GM19452 (cell line): ENCODE data around the gene TRA2A.
A peak's percentile ranks its signal among the peaks of the same experiment; 100 is the strongest.
"Not testable (repeated sequence)": the region's sequence is repeated elsewhere in the genome, so short reads cannot be mapped to it uniquely, and the experiment has no call there.

Experiments
- ATAC-seq: cut with Tn5 transposase; IDR thresholded peaks from one replicate; pipeline ENCODE4 v1.9.1; 2021; ENCODE audit not compliant: unreplicated experiment

TRA2A gene

GRCh38 chr7:23531794-23532489 is at the start of gene TRA2A:
Gene TRA2A, minus strand, starts transcription at chr7:23531981. Its CDS starts 157 bp downstream, at chr7:23531824.
- ATAC-seq: peak; percentile 95

GRCh38 chr7:23570592-23571200 is 38.9 kb upstream of the TRA2A start:
- ATAC-seq: peak; percentile 79

GRCh38 chr7:23558303-23558702 is 26.5 kb upstream of the TRA2A start:
- ATAC-seq: no peak

- ATAC-seq: no peak
Observed at GRCh38 chr7:23547662-23548061, 15.9 kb upstream of the TRA2A start.

- no peak for ATAC-seq
Observed at GRCh38 chr7:23546897-23547572, 15.3 kb upstream of the TRA2A start.

GRCh38 chr7:23545493-23545892 is 13.7 kb upstream of the TRA2A start:
- ATAC-seq: no peak

- peak; percentile 71 for ATAC-seq
Observed at GRCh38 chr7:23544913-23545354, 13.2 kb upstream of the TRA2A start.

GRCh38 chr7:23542752-23543151 is 11.0 kb upstream of the TRA2A start:
- no peak for ATAC-seq

- peak; percentile 73 for ATAC-seq
Observed at GRCh38 chr7:23539494-23539907, 7.7 kb upstream of the TRA2A start.

GRCh38 chr7:23538301-23538700 is 6.5 kb upstream of the TRA2A start:
- ATAC-seq: no peak

GRCh38 chr7:23533238-23533604 is 1.4 kb upstream of the TRA2A start:
- no peak for ATAC-seq

GRCh38 chr7:23532490-23533237 is 883 bp upstream of the TRA2A start:
- no peak for ATAC-seq

GRCh38 chr7:23531050-23531793 is 559 bp downstream of the TRA2A start:
- peak; percentile 22 for ATAC-seq

- ATAC-seq: no peak
Observed at GRCh38 chr7:23530405-23530804, 1.4 kb downstream of the TRA2A start.

- no peak for ATAC-seq
Observed at GRCh38 chr7:23529262-23529859, 2.4 kb downstream of the TRA2A start.

- not testable (repeated sequence) for ATAC-seq
Observed at GRCh38 chr7:23525611-23526010, 6.2 kb downstream of the TRA2A start.

- ATAC-seq: no peak
Observed at GRCh38 chr7:23524473-23524872, 7.3 kb downstream of the TRA2A start.

GRCh38 chr7:23523486-23524075 is 8.2 kb downstream of the TRA2A start:
- no peak for ATAC-seq

- no peak for ATAC-seq
Observed at GRCh38 chr7:23520582-23520981, 11.2 kb downstream of the TRA2A start.

GRCh38 chr7:23514755-23515154 is 17.0 kb downstream of the TRA2A start:
- no peak for ATAC-seq
